ENCODE data around the gene LHPP. TPM values are rescaled to one million over a fixed set of nuclear protein-coding genes. Genes with fewer than 3 reads are reported as not detected.

LHPP gene
- total and polyA plus RNA-seq, 2 experiments from 2014 or later = 27.4 to 40.2 TPM

GRCh38 chr10:124574456-124575070, 112.9 kb downstream of the LHPP start:
- Histone ChIP-seq H3F3A (replicated peaks; ENCODE audit: low read depth) (no peaks in the 10 kb centered on the region), H3K4me1 (ENCODE audit: insufficient read depth) (no peaks in the 10 kb centered on the region), H3K27ac (ENCODE audit: low read depth) (no peak overlapping the region), H3K79me2 (replicated peaks; ENCODE audit: insufficient read depth) (no peaks in the 10 kb centered on the region), H3K4me3 (no peak overlapping the region), H3K4me2 (no peak overlapping the region), H2AFZ (no peak overlapping the region), H3K9me2 (ENCODE audit: insufficient read depth) (no peaks in the 10 kb centered on the region), H3K36me3 (ENCODE audit: insufficient read depth) (no peaks in the 10 kb centered on the region), H4K20me1 (replicated peaks; ENCODE audit: insufficient read depth) (no peaks in the 10 kb centered on the region), H3K27me3 (ENCODE audit: insufficient read depth) (no peaks in the 10 kb centered on the region)
- DNase-seq (ENCODE audit: low spot score) (no peak), ATAC-seq (no peak)
- Mint-ChIP-seq H3K4me3 (no peak overlapping the region), H3K27me3 (ENCODE audit: insufficient read depth, low read depth, poor library complexity) (no peaks in the 10 kb centered on the region), H3K27ac (no peak overlapping the region), H3K36me3 (ENCODE audit: low read depth) (no peaks in the 10 kb centered on the region; the same call in 2 of the 3 replicates), H3K9me3 (no peaks in the 10 kb centered on the region), H3K4me1 (peaks cover 3% of the 10 kb centered on the region; the same call in 1 of the 3 replicates)
- no peak for TF ChIP-seq ZNF462 (CRISPR knock-in tag; IDR thresholded peaks at IDR 0.05)
- no peak for TF ChIP-seq CTCF (conservative IDR thresholded peaks at IDR 0.05; ENCODE audit: low read depth in 2 of 2)
- no peak for TF ChIP-seq CREB1 (CRISPR knock-in tag; IDR thresholded peaks at IDR 0.05; ENCODE audit: low read depth)
- no peak for TF ChIP-seq NANOG (IDR thresholded peaks at IDR 0.05; ENCODE audit: borderline replicate concordance)
- no peak for TF ChIP-seq POLR2AphosphoS5 (IDR thresholded peaks at IDR 0.05; ENCODE audit: low read depth)
- TF ChIP-seq EZH2 (IDR thresholded peaks at IDR 0.05; ENCODE audit: low read depth, unreplicated experiment) = no peak

All from GM23338 (cell line).